KBM-7 (cell line): Measurements from ENCODE around the gene MRPL12.
A peak's percentile ranks its signal among the peaks of the same experiment; 100 is the strongest.
"Not testable (repeated sequence)": the region's sequence is repeated elsewhere in the genome, so short reads cannot be mapped to it uniquely, and the experiment has no call there.

Experiments used
- DNase-seq: peaks from one replicate; pipeline ENCODE4 v3.0.0-alpha.2; 2015
- in situ Hi-C: fragments of 300-500 bp; cut with MboI; formaldehyde crosslinking; loops from 2 replicates; pipeline ENCODE4 v1.14.3; 2020; ENCODE audit warnings: low sequenced_read_pairs, low pct_unique_long_range_greater_than_20kb, mixed read lengths

The MRPL12 gene

GRCh38 chr17:81702934-81703746 lies at the start of gene MRPL12:
TSS of gene MRPL12 (plus strand) at chr17:81703367. CDS start at chr17:81703502, 135 bp downstream.
- peak; percentile 92 for DNase-seq

GRCh38 chr17:81655378-81656117 lies 47.6 kb upstream of the MRPL12 start:
- no peak for DNase-seq
- in situ Hi-C loops, result no loop called here

More at GRCh38 chr17:81702934-81703746, at the start of gene MRPL12:
- in situ Hi-C loops, result no loop called here

DNA sequence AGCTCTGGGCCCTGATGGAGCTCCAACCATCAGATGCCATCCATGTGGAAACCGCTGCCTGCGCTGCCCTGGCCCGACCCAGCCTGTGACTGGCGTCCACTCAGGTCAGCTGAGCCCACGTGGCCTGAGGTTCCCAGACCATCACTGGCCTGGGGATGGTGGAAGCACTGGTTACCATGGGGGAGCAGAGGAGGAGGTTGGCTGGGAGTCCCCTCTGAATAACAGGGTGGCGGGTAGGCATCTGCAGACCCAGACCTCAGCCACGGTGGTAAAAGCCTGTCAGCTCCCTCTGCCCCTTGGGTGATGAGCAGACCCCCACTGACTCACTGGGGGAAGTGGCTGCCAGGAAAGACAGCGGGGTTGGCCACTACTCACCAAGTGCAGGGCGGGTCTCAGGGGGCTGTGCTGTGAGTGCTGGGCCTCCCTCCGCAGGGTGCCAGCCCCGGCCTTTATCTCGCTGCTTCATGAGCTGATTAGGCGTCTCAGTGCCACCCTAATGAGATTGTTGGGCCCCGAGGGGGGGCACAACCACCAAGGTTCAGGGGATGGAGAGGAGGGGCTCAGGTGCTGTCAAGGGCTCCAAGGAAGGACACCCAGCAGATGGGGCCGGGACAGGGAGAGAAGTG lies 46.9 kb upstream of the MRPL12 start, which contains the start of gene PDE6G:
Gene PDE6G (minus strand): TSS at position 425 of the 626 bp plus-strand sequence. CDS start 3,237 bp downstream, outside the sequence.
- DNase-seq, result no peak
- in situ Hi-C loops, result no loop called here

DNA sequence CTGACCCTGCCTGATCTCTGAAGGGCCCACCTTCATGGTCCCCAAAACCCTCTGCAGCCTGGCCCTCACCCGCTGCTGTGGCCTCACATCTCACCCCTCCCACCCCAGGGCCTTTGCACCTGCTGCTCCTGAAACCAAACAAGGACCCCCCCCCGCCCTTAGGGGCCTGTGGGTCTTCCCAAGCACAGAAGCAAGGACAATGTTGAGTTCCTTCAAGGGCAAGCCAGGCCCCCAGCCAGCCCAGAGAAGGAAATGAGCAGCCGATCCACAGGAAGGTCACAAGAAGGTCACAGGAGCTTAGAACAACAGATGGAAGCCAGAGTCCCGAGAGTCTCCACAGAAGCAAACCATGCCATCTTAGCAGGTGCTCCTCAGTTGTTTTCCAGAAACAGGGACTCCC lies 46.3 kb upstream of the MRPL12 start:
- peak; percentile 28 for DNase-seq
- in situ Hi-C loops, result no loop called here

DNA sequence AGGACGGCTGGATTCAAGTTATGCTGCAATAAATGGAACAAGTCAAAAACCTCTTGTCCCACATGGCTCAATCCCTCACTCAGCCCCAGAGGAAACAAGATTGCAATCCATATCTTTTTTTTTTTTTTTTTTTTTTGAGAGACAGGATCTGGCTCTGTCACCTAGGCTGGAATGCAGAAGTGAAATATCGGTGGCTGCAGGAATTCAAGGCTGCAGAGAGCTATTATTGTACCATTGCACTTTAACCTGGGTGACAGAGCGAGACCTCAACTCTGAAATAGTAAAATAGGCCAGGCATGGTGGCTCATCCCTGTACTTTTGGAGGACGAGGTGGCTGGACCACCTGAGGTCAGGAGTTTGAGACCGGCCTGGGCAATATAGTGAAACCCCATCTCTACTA lies 44.1 kb upstream of the MRPL12 start:
- in situ Hi-C loops, result no loop called here

DNA sequence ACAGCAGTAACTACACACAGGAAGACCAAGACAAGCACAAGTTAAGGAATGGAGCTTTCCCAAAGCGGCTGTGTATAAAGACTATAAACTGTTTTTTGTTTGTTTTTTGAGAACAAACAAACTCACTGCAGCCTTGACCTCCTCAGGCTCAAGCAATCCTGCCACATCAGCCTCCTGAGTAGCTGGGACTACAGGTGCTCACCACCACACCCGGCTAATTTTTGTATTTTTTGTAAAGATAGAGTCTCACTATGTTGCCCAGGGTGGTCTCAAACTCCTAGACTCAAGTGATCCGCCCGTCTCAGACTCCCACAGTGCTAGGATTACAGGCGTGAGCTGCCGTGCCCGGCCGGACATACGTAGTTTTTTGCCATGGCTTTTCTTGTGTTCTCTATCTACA lies 42.7 kb upstream of the MRPL12 start:
- no peak for DNase-seq
- in situ Hi-C loops, result no loop called here

More for the DNA sequence above, 44.1 kb upstream of the MRPL12 start:
- no peak for DNase-seq

DNA sequence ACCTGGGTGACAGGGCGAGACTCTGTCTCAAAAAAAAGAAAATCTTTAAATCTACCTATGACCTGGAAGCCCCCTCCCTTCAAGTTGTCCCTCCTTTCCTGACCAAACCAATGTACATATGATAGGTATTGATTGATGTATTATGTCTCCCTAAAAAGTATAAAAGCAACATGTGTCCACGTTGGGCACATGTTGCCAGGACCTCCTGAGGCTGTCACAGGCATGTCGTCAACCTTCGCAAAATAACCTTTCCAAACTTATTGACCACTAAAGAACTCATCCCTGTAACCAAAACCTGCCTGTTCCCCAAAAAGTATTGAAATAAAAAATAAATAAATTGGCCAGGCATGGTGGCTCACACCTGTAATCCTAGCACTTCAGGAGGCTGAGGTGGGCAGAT lies 41.2 kb upstream of the MRPL12 start:
- DNase-seq, result no peak
- in situ Hi-C loops, result no loop called here

- in situ Hi-C loops, result no loop called here
- DNase-seq, result no peak
Observed at GRCh38 chr17:81664051-81664470, 39.1 kb upstream of the MRPL12 start.

DNA sequence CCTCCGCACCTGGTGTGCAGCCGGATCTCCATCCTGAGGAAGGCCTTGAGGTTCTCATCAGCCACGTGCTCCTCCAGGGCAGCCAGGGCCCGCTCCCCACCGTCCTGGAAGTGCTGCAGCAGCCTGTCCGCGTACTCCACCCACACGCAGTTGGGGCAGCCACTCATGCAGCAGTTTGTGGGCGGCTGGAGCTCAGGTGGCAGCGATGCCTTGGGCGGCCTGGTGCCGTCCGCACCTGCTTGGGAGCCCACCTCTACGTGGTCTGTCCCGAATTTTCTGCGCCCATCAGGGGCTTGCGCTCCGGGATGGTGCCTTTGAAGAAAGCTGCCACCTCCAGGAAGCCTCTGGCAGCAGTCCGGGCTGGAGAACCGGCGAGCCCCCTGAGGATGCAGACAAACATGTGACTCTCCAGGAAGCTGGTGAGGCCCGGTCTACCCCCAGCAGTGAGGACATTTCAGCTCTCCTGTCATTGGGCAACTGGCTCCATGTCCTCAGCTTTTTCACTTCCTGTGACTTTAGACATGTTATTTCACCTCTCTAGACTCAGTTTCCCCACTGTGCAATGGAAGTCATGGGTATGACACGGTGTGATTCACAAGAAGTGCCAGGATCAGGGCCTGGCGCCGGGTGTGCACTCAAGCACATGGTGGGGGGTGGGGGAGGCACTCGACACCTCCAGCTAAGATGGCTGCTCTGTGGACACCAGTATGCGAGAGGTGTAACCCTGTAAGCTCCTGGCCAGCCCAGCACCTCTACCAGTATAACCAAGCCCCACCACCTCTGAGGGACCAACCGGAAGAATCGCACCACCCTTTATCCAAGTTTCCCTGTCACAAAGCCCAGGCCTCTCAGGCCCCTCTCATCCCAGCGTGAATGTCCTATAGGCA lies 37.7 kb upstream of the MRPL12 start:
- in situ Hi-C loops, result no loop called here

DNA sequence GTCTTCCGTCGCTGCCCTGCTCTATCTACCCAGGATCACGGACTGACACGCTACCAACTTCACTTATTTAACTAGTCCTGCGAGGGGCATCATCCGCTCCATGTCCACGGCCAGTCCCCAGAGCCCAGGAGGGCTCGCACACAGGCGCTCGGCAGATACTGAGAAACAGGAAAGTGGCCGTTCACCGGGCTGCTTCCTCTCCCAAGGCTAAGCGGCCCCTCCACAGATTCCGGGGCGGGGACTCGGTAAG lies 37.1 kb upstream of the MRPL12 start:
- no peak for DNase-seq
- in situ Hi-C loops, result no loop called here

More for the DNA sequence above, 37.7 kb upstream of the MRPL12 start:
- peak; percentile 39 for DNase-seq

GRCh38 chr17:81666342-81667191 lies 36.6 kb upstream of the MRPL12 start, which contains the start of the genes CCDC137 and OXLD1:
TSS of gene CCDC137 (plus strand) at chr17:81666737. CDS start at chr17:81666767, 30 bp downstream.
TSS of gene OXLD1 (minus strand) at chr17:81666605. CDS start at chr17:81666577, 28 bp downstream.
- peak; percentile 94 for DNase-seq
- in situ Hi-C loops, result no loop called here

GRCh38 chr17:81667754-81668153 lies 35.4 kb upstream of the MRPL12 start:
- in situ Hi-C loops, result no loop called here
- DNase-seq, result peak; percentile 62

GRCh38 chr17:81672504-81672903 lies 30.7 kb upstream of the MRPL12 start:
- in situ Hi-C loops, result no loop called here
- no peak for DNase-seq

GRCh38 chr17:81672954-81673353 lies 30.2 kb upstream of the MRPL12 start:
- DNase-seq, result no peak
- in situ Hi-C loops, result no loop called here

DNA sequence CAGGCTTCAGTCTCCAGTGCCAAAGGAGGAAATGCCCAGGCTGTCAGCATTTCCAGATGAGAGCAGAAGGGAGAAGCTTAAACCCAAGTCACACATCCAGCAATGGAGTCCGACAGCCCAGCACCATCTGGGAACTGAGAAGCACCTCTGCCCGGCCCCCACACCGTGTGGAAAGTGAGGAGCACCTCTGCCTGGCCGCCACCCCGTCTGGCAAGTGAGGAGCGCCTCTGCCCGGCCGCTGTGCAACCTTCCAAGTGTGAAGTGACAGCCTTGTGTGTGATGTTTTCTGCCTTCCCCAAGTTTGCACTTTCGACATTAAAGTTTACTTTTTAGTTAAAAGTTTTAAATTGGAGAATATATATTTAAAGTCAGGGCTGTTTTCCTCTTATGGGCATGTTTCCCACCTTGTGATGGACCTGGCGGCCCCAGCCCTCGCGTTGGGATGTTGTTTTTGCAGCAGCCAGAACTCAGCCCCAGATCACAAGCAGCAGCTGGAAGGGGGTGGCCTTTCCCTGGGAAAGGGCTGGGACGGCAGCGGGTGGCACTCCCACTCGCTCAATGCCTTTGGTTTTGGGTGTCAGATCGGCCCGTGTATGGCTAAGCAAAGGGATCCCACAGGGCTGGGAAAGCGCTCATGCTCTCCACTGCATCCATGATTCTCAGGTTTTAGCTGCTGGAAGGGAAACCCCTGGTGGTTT lies 29.5 kb upstream of the MRPL12 start:
- no peak for DNase-seq
- in situ Hi-C loops, result no loop called here

- in situ Hi-C loops, result not testable (repeated sequence)
Observed at GRCh38 chr17:81675515-81676221, 27.5 kb upstream of the MRPL12 start.

DNA sequence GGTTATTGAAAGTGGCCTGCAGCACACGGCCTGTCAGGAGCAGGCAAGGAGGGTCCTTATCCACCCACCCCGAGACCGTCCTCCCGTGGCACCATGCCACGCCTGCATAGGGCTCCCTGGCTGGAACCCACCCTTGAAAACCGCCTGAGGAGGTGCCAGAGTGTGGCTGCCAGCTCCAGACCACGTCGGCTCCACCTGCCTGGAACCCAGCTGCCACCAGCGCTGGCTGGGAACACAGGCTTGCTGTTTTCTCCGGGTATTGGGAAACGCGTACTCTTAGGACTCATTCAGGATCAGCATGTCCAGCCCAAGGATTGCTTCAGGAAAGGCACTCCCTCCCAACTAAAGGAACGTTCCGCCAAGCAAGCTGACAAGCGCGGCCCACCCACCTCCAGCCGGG lies 26.3 kb upstream of the MRPL12 start:
- DNase-seq, result no peak
- in situ Hi-C loops, result no loop called here

More at GRCh38 chr17:81675515-81676221, 27.5 kb upstream of the MRPL12 start:
- peak; percentile 70 for DNase-seq
